EL (cell line): ENCODE data around the gene SUGCT.
A peak's percentile ranks its signal among the peaks of the same experiment; 100 is the strongest.

Source experiments
- DNase-seq: peaks from one replicate; pipeline ENCODE4 v3.0.0-alpha.2; 2016

Gene SUGCT

DNA sequence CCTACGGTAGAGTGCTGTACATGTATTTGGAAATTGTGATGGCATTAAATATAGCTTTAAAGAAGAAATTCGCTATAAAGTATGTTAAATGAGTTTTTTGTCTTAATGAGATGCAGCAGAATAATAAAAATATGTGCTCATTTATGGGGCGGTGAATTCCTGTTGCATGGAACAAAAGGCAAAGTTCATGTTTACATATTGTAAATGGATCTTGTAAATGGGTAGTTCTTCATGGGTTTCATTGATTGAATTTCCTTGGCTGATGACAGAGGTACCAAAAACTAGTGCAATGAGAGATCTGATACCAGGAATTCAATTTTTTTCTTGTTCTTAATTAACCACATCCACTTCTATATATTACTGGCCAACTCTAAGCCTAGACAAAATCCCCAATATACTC is 284.2 kb downstream of the SUGCT start:
- no peak for DNase-seq

DNA sequence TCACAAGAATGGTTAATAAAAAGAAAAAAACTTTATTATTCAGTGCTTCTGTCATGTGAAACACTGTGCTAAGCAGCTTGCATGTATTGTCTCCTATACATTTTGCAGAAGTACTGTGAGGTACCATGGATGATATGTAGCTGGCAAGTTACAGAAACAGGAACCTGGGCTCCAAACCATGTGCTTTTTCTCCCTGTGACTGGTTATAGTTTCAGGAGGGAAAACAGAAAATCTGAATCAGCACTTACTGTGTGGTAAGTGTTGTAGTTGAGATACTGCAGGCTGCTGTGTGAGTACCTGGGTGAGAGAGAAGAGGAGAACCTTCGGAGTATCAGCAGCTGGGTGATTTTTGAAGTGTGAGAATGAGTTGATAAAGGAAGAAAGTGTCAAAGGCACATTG is 285.0 kb downstream of the SUGCT start:
- DNase-seq = no peak

DNA sequence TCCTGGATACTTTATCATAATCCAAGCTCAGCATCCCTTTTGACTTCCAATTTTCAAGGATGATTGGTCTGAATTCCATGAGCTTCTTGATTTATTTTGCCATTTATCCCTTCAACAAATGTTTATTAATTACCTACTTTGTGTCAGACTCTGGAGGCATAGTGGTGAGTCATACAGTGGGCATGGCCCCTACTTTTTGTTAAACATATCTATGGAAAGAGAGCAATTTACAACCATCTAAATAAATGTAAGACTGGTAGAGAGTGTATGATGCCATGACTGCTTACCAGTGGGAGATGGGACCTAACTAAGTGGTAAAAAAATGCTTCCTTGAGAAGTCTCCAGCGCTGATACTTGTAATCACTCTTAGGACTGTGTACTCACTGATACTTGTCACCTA is 286.6 kb downstream of the SUGCT start:
- no peak for DNase-seq

DNA sequence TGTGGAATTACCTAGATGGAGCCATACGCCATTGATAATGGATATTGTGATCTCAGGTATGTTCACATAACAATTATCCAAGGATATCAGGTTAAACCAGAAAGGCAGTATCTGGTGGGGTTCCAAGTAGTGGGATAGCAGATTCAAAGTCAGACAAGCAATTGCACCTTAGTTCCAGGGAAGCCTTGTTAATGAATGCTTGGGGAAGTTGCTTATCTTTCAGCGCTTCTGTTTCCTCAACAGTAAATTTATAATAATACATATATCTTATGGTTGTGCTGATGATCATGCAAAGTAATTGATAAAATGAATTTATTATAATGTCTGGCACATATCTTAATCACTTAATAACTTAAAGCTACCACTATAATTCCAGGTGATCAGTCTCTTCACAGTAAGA is 290.9 kb downstream of the SUGCT start:
- no peak for DNase-seq

DNA sequence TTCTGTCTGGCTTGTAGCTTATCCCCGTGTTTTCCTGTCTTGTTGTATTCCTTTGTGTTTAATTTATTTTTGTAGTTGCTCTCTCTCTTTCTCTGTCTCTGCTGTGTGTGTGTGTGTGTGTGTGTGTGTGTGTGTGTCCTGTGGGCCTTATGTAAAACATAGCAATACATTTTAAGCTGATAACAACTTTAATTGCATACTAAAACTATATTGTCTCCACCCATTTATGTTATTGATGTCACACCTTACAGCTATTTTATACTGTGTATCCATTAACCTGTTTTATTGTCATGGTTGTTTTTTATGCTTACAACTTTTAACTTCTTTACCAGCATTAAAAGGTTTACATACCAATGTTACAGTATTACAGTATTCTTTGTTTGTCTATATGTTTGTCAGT is 293.6 kb downstream of the SUGCT start:
- no peak for DNase-seq

DNA sequence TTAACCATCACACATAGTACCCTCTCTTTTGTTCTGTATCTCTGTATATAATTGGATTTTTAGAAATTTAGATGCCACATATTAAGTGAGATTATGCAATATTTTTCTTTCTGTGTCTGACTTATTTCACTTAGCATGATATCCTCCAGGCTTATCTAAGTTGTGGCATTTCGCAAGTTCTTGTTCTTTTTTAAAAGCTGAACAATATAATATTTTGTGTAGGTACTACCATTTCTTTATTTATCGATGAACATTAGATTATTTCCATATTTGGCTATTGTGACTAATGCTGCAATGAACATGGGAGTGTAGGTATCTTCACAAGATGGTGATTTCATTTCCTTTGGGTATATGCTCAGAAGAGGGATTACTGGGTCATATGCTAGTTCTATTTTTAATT is 295.0 kb downstream of the SUGCT start:
- DNase-seq = no peak

DNA sequence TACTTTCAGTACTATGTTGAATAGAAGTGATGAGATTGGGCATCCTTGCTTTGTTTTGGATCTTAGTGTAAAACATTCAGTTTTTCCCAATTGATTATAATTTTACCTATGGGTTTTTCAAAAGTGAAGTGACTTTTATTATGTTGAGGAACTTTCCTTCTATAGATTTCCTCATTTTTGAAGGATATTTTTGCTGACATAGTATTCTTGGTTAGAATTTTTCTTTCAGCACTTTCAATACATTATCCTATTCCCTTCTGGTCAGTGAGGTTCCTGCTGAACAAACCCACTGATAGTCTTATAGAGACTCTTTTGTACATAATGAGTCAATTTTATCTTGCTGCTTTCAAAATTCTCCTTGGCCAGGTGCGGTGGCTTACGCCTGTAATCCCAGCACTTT is 297.2 kb downstream of the SUGCT start:
- no peak for DNase-seq

DNA sequence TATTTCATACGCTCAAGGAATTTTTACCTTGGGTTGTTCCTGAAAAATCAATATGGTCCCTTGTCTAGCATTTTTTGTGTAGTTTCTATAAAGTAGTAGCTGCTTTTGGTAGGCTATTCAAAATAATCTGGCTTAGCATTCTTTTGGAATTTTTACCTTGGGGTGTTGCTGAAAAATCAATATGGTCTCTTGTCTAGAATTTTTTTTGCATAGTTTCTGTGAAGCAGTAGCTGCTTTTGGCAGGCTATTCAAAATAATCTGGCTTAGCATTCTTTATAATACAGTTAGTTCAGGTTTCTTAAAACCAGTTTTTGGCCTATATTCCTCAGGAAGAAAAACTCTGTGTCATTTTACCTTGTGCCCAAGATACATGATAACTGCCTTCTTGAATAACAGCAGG is 301.9 kb downstream of the SUGCT start:
- no peak for DNase-seq

DNA sequence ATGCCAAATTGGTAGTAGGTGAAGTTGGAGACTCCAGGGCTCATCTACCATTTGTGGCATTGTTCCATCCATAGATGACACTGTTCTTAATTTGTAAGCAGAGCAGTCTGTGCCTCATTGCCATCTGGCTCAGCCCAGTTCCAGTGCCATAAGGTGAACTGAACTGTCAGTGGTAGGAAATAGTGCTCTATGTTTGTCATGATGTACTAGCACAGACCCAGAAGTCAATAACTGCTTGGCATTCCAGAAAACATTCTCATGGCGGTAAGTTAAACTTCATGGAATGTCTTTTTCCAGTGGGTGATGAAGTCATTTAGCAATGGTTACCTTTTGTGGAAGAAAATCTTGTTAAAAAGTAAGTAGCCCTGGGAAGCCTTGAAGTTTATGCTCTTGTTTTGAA is 302.7 kb downstream of the SUGCT start:
- peak; percentile 97 for DNase-seq

DNA sequence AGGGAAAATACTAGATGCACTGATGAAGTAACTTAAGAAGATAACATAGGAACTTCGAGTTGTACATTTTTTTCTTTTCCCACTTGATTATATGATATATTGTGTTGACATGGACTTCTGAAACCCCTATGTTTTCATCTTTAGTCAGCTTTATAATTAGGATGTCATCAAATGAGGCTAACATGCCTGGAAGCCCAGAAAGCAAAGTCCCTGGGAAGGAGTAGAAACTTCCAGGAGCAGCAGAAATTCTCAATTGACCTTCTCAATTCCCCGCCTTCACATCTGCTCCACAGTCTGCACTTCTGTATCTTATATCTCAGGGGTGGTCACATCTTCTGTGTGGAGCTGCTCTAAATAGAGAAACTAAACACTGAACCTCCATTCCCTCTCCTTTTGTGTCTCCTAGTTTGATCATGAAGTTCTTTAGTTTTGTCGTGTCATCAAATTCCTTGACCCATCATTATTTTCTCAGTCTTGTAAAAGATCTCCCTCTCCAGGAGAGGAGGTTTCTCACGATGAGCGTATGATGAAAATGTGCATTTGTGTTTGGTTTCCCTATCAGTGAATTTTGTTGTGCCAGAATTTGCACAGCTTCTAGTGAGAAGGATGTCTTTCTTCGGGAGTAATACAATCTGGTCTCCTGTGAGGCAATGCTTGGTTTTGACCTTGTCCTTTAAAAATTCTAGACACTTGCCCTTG is 303.3 kb downstream of the SUGCT start:
- DNase-seq = no peak

DNA sequence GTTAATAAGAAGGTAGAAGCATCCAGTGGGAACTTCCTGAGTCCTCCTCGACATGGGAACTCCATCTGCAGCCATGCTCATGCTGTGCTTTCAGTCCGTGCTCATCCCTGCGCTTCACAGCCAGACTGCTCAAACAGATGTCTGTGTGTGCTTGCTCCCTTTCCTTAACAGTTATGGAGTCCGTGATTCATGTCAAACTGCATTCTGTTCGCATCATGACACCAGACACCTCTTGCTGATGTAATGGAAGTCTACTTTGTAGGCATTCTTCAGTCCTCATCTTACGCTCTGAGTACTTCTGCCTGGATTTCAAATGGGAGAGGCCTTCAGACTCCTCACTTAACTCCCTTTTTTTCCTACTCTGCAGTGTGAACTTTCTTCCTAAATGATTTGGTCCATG is 304.9 kb downstream of the SUGCT start:
- no peak for DNase-seq

DNA sequence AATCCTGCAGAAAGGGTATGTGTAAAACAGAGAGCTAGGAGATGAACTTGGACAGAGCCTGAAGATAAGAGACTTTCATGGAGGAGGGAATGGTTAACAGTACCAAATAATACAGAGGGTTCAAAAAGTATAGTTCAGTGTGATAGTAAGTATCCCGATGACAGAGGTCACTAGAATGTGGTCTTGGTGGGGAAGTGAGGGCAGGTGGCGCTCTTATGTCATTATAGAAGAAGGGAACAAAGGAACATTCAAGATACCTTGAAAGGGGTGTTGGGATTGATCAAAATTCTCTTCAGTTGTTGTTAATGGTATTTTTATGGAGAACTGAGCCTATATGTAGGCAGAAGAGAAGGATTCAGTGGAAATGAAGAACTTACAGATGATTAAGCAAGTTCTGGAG is 312.5 kb downstream of the SUGCT start:
- no peak for DNase-seq

DNA sequence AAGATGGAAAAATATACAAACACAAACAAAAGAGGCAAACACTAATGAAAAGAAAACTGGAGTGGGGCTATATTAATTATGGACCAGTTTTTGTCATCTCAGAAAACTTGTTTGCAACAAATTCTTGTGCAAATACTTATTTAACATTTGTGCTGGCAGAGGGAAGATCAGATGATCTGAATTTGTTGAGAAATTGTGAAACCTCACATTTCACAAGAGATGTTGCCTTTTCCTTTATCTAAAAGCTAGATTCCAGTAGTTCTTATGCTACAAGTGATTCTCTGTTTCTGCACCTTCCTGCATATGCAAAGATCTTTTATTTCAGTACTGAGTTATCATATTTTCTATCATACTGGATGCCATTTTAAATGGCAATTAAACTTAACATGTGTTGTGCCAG is 320.7 kb downstream of the SUGCT start:
- DNase-seq = no peak

DNA sequence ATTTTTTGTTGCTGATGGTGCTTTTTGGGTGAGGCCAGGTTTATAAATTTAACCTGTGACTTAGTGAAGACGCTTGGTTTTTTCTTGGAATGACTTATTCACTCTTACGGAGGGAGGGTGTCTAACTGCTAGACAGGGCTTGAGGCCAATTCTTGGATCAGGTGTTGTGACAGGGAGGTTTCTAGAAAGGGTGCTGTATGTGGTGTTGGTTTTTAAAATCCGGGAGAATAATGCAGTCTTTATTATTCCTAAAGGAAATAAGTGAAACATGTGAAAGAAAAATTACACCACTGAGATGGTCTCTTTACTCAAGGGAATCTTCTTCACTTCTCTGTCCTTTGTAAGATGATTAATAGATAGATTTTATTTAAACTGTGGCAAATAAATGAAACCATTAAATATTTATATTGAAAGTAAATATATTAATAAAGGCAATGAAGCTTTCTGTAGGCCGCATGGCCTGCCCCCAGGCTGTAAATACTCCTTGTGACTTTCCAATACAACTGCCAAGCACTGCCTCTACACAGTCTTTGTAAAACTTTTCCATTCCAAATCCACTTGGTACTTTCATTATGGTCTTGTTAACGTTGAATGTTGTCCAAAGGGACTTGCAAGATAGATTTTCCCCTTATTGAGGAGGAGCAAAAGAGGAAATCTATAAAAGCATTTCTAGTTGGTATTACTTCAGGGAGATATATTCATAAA is 323.1 kb downstream of the SUGCT start:
- DNase-seq = no peak

DNA sequence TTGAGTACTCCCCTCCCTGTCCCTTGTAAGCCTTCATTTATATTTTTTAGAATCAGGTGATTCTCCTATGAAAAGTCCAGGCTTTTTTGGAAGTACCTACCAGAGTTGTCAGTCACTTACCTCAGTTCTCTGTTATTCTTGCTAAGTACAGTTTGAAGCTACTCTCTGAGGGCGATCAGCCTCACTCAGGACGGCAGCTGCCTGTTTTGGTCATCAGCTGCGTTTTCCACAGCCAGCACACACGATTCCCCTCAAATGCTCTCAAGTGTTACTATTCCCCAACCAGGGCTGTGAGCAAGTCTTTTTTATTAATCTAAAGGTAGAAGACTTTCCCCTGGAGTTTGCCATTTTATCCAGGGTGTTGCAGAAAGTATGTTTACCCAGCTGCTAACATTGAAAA is 328.6 kb downstream of the SUGCT start:
- no peak for DNase-seq

DNA sequence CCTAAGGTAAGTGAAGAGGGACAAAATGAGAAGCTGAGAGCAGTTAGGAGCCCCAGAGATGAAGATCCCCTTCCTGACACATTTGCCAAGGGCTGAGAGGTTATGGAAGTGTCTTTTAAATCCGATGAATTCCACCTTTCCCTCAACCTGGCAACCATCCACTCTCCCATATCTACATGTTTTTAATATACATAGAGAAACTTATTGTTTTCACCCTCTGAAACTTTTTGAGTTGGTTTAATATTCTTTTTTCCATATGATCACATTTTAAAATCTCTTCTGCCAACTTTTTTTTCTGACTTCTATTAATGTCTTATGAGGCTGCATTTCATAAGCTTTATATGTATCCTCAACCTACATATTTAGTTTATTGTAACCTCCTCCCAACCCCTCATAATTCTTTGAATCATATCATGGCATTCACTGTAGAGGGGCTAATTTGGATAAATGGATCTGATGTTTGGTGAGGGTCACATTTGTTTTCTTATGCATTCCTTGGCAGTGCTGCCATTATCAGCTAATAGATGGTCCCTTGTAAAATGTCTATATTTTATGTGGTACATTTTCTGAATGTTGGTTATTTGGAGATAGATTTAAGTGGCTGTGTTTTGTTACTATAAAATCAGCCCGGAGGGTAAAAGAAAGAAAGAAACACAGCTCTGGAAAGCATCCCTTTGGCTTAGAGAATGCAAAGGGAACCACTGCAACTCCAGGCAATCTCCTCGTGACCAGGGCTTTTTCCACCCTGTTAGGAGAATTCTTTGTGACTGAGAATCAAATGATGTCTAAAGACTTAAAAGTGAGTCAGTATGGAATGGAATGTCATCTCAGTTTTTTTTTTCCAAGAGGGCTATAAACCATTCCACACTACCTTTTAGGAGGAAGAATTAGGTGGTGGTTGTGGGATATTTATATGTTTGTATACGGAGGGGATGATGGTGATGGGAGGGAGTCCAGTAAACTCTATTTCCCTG is 334.4 kb downstream of the SUGCT start:
- DNase-seq = peak; percentile 91

DNA sequence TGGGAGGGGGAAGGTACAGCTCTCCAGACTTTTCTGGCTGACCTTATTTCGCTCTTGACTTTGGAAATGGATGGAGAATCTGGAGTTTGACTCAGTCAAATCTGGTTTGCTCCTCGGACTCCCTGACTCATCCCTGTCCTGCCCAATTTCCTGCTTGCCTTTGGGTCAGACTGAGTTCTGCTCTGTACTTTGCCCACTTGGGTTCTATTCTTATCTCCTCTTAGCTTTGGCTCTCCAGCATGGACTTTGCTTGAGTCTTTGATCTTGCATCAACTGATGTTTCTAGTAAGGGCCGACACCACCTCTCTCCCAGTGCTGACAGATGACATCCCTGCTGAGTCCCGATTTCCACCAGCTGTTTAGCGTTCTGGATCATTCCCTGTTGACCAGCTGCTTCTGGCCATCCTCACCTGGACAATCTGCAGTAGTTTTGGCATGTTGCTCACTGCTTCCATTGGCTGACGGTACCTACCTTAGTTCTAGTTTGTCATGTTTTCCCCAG is 335.3 kb downstream of the SUGCT start:
- peak; percentile 70 for DNase-seq

DNA sequence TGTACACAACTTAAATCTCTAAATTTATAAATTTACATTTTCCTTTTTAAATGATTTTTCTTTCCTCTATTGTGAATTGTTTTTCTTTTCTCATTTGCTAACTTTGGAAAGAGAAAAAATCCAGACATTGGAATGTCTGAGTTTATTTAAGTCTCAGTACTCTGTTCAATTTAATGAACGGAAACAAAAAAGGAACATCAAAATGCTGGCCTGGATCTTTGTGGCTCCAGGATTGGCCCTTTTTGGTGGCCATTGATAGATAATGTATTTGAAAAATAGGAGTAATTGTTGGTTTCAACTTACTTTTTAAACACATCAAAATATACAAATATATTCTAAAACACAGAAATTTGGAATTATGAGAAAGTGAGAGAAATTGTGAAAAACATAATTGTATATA is 336.0 kb downstream of the SUGCT start:
- no peak for DNase-seq

DNA sequence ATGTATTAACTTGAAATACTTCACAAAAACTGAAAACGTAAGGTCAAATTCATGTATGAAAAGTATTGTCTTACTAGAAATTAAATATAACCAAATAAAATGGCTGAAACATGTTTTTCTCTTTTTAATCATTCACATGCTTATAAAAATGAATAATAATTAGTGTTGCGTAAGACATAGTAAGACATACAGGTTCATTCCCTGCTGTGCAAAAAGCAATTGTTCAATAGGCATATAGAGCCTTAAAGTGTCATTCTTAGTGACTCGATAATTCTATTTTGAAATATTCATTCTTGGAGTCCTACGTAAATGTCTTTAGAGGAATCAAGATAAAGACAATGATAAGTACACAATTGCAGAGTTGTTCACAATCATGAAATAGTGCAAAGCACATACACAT is 337.1 kb downstream of the SUGCT start:
- no peak for DNase-seq

DNA sequence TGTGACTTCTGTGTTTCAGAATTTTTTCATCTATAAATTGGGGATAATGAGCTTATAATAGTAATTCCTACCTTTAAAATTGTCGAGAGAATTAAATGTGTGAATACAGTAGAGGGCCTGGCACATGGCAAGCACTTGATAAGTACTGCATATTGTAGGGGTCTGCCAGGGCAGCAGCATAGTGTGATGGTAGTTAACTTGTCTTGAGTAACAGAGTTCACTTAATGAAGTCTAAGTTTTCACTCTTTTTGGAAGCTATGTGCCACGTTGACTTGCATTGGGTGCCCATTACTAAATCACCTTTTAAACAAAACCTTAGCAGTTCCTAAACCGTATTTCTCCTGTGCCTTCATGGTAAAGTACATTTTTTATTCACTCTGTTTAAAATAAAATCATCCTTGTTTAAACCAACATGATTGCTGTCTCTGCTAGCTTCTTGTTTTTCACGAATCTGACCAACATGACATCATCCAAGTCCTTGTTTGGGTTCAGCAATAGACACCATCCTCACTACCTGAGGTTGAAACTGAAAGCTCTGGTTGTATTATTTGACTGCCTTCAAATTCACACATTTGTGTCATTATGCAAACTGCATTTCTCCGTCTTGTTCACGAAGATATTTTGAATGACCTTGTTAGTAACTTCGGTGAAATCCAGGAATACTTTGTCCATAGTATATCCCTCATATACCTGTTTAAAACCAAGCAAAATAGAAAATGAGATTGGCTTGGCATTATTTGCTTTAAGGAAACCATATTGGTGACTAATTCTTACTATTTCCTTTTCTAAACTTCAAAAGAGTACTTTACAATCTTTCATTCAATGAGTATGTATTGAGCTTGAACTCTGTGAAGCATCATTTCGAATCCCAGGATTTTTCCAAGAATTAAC is 340.2 kb downstream of the SUGCT start:
- no peak for DNase-seq

DNA sequence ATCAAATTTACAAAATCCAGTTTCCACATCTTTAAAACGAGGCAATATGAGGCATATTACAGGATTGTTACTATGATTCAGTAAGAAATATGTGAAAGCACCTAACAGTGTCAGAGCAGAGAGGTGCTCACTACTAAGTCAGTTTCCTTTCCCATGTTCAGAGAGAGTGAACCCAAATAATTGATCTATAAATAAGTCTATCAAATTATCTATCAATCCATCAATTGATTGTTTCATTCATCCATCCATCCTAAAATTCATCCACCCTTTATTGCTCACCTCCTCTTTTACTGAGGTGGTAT is 340.8 kb downstream of the SUGCT start:
- DNase-seq = no peak

DNA sequence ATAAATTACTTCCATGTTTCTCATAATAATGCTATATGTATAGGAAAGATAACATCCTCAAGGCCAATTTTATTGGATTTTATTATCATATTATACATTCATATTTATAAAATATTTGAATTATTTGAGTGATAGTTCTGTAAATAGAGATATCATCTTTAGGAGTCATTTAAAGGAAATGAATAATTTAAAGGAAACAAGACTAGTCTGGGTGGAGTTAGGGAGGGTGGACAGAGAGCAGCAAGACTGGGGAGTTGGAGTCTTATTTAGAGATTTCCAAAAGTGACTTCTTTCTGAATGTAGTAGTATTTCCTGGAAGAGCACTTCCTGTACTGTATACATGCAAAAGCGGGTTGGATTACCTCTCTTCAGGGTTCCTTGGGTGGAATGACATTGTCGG is 342.3 kb downstream of the SUGCT start:
- DNase-seq = no peak

DNA sequence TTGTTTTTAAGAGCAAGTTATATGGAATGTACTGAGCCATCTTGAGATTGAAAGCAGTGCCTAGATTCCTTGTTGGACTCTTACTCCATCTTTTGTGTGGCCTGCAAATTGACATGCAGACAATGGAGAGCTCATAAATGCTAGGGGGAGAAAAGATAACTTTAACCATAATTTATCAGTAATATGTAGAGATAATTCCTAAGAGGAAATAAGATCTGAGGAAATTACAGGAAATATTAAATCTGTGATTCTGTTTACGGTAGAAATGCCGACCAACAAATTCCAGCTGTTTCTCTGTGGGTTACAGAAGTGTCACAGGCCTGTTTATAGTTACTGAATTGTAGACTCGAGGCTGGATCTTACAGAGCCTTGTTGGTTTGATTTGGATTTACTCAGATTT is 348.0 kb downstream of the SUGCT start:
- no peak for DNase-seq
